HG02763 (cell line): ENCODE results near the gene COX7A2L.
"Not testable (repeated sequence)": the region's sequence is repeated elsewhere in the genome, so short reads cannot be mapped to it uniquely, and the experiment has no call there.

ENCODE experiments used
- ATAC-seq: cut with Tn5 transposase; IDR thresholded peaks from one replicate; pipeline ENCODE4 v1.9.1; 2021; ENCODE audit warnings: mild to moderate bottlenecking, moderate library complexity; ENCODE audit not compliant: unreplicated experiment

The COX7A2L gene

GRCh38 chr2:42368817-42369531 is 8.0 kb upstream of the COX7A2L start:
- ATAC-seq = no peak

DNA sequence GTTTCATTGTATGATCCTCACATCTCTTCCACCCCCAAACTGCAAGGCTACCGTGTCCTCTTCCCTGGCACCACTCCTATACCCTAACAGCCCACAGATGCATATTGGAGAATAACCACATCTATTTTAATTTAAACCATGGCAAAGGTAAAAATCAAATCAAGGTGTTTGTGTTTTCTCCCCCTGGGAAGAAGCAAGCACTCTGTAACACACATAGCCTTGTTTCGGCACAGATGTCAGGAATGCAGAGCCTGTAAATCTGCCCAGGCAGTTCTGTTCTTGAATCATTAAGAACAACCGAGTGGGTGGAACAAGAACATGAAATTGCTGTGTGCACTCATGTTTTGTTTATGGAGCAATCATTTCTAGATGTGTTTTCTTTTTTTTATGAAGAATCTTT is 6.8 kb upstream of the COX7A2L start:
- no peak for ATAC-seq

GRCh38 chr2:42366411-42366810 is 5.4 kb upstream of the COX7A2L start:
- no peak for ATAC-seq

DNA sequence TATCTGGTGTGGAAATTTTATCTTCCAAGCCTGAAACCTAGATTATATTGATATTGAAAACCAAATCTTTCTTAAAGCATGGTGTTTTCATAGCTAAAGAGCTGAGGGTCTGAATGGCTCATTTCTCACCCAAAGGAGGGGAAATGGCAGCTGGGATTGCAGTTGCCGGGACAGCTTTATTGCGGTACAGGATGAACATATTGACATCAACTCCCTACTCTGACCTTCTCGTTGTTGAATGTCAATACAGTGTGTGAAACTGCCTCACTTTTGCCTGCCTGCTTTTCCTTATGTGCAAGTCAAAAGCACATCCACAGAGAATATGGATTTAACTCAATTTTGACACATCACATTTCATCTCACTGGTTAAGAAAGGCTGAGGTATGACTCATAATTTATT is 3.6 kb upstream of the COX7A2L start:
- ATAC-seq = no peak

DNA sequence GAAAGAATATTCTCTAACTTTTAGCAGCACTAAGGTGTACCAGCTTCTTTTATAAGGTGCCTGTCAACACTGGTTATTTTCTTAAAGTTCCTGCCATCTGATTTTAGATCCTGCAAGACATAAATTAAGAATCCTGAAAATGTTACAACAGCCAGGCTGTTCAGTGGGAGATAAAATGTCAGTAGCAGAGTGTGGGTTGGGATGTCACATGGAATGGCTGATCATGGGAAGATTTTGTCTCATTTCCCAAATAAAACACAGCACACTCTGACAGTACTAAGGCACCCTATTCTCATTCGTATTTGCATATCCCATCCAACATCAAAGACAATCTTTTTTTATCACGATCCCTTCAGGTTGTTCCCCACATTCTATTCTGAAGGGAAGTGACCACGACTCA is 2.4 kb upstream of the COX7A2L start:
- no peak for ATAC-seq

DNA sequence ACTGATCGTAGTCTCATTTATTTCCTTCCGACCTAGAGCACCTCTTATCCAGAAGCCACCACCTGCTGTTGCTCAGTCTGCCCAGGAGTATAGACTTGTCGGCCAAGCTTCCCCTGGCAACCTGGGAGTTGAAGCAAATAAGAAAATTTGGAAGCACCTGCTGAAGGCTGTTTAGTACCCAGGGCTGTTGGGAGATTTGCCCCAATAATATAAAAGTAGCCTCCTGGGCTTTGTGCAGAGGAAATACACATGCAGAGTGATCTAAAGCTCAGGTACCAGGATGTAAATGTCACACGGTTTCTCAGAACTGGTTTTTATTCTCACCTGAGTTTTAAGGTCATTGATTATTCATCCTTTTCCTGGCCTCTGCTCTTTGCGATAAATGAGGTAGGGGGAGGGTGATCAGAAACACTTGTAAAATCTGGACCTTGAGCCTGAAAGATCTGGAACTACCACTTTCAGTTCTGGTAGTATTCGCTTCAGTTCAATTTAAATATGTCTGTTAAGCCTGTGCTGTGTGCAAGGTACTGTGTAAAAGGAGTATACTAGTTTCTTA is 789 bp upstream of the COX7A2L start:
- no peak for ATAC-seq

DNA sequence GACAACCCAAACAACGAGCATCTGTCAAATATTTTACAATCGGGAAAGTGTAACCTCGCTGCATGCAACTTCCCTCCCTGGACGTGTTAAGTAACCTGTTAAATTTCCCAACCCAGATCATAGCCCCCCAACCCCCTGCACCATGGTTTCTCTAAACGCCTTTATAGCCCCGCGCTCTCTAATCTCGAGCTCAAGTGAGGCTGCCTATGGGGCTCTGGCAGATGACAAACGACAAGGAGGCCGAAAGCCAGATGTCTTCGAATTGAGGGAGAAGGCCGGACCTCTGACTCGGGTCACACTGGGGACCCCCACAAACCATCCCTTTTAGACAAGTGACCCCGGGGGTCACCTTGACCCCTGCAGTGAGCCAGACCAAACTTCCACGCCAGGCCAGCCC is 526 bp downstream of the COX7A2L start:
- no peak for ATAC-seq

GRCh38 chr2:42359965-42360483 is 993 bp downstream of the COX7A2L start:
- ATAC-seq = no peak

DNA sequence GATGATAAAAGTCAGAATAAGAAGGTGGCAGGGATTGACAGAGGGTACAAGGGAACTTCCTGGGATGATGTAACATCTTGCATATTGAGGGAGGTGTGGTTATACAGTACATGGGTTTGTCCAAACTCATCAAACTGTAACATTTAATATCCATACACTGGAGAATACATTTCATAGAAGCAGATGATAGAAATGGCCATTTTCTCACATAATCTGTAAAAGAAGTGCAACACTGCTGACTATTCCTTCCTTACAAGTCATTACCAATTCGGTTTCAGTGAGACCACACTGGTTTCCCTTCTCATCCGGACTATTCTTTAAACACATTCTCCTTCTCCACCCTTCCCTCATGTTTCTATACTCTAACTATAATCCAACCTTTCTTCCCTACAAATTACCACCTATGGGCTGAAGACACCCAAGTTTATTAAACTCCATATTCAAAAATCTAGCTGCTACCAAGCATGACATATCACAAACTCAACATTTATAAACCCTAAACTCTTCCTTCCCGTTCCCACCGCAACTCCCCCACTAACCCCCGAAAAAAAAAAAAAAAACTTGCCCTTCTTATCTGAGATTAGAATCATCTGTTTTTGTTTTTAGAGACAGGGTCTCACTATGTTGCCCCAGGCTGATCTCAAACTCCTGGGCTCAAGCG is 1.6 kb downstream of the COX7A2L start:
- ATAC-seq = no peak

DNA sequence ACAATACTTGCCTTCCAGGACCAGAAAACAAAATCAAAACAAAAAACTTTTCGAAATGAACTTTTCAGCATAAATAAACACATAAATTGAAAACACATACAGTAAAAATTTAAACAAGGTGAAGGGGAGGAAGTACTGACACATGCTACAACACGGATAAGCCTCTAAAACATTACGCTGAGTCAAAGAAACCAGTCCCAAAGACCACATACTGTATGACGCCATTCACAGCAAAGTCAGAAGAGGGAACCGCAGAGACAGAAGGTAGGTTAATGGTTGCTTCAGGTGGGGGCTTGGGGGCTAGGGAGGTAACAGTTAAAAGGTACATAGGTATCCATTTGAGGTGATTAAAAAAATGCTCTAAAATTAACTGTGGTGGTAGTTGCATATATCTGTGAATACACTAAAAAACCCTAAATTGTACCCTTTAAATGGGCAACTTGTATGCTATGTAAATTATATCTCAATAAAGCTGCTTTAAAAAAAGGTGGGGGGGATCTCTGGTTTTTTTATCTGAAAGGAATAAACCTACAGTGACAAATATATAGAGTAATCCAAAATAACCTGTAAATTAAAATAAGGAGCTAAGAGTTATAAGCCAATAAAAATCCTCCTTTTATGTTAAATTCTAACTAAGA is 7.1 kb downstream of the COX7A2L start:
- ATAC-seq = no peak

DNA sequence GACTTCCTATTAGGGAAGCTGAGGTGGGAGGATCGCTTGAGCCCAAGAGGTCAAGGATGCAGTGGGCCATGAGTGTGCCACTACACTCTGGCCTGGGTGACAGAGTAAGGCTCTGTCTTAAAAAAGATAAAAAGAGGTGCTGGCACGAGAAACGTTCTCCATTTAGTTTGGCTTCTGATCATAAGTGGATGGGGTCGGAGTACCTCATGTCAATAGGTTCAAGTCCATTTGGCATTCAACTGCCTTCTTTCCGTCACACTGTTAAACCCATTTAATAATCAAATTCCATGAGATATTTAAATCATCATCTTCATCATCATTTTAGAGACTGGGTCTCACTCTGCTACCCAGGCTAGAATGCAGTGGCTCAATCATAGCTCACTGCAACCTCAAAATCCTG is 9.2 kb downstream of the COX7A2L start:
- no peak for ATAC-seq

DNA sequence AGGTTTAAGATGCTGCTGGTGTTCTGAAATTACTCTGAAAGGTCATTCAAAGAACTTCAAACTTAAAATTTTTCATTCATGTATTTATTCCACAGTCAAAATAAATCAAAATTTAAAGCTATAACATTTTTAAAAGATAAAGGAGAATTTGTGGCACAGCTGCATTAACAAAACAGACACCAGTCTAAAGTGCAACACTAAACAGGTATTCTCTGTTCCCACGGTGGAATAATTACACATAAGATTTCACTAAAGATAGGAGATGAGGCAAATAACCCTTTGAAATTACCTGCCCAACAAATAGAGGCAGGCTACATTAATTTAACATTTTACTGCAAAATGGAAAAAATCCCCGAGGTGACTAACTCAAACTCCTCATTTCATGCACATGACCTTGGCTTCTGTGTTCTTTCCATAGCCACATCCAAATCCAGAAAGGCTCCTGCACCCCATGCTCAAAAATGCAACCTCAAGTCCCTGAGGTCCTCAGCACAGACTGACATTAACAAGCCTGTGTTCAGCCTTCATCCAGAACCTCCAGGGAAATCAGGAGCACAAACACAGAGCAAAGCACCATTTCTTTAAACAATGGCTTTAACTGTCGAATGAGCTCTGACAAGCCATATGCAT is 10.5 kb downstream of the COX7A2L start:
- ATAC-seq = no peak

DNA sequence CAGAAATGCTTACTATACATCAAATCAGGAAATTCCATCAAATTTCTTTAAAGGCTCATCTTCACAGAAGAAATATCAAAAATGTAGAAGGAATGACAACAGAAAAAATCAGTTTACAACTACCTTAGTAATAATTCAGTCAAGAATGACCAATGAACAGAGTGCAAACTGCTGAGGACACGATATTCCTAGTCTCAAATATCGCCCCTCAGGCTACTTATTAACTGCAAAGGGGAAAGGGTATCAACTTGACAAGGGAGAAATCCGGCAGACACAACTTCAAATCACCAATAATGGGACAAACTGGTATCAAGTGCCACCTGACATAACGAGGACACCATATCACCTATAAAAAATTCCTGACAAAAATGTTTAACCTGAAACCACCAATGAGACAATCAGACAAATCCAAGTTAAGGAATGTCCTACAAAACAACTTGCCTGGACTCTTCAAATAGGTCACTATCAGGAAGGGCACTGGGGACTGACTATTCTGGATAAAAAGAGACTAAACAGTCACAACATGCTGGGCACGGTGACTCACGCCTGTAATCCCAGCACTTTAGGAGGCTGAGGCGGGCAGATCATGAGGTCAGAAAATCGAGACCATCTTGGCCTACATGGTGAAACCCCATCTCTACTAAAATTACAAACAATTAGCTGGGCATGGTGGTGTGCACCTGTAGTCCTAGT is 12.8 kb downstream of the COX7A2L start:
- no peak for ATAC-seq

DNA sequence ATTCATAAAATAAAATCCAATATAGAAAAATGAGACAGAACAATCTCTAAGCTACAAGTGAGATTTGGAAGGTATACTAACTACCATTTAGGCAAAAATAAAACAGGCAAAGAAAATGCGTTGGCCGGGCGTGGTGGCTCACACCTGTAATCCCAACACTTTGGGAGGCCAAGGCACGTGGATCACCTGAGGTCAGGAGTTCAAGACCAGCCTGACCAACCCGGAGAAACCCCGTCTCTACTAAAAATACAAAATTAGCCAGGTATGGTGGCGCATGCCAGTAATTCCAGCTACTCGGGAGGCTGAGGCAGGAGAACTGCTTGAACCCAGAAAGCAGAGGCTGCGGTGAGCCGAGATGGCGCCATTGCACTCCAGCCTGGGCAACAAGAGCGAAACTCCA is 13.5 kb downstream of the COX7A2L start:
- ATAC-seq = not testable (repeated sequence)

GRCh38 chr2:42346856-42347255 is 14.2 kb downstream of the COX7A2L start:
- ATAC-seq = not testable (repeated sequence)

- no peak for ATAC-seq
Measured at GRCh38 chr2:42345986-42346385, 15.0 kb downstream of the COX7A2L start.

GRCh38 chr2:42342795-42343241 is 18.2 kb downstream of the COX7A2L start:
- ATAC-seq = no peak

DNA sequence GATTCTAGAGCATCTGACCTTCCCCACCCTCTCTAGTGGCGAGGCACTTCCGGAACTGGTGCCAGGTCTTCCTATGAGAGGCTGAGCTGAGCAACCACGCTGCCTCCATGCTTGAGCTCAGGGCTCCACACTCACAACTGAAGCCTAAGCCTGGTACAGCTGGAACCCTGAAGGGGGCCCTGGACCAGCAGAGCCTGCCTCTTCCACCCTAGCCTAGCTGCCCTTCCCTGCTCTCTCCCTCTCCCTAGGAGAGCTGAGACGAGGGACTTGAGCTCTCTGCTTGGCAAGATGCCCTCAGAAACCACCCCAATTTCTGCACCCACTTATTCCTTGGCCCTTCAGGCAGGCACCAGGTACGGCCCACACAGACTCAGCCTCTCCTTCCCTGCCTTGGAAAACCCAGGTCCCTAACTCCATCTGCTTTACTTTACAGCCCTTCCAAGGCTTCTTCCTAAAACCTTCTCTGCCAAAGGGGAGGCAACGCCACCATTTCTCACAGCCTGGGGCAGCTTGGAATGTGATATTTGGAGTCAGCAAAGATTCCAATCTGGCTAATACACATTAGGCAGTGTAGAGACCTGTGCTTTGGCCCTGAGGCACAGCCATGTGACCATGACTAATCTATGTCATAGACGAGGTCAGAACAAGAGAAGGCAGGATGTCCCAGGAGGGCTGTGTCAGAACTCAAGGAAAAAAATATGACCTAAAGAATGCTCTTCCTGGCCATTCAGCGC is 18.8 kb downstream of the COX7A2L start:
- ATAC-seq = no peak

- ATAC-seq = no peak
Measured at GRCh38 chr2:42340938-42341636, 19.9 kb downstream of the COX7A2L start.
